Skeletal muscle tissue (tissue), 4 donors: ENCODE measurements around the gene ARSJ. TPM values are rescaled to one million over a fixed set of nuclear protein-coding genes. Genes with fewer than 3 reads are reported as not detected.

Experiments
- H3K27ac ChIP-seq: one replicate; pipeline ENCODE4 v1.7.0; 2013; ENCODE audit warnings: mild to moderate bottlenecking, low read depth, low read length, inconsistent platforms
- H3K27me3 ChIP-seq, 3 donors: one replicate each; pipeline ENCODE4 v1.7.0; 2013; ENCODE audit warnings: low read length in 3 of 3; ENCODE audit not compliant: control insufficient read depth in 3 of 3, insufficient read depth in 3 of 3
- H3K36me3 ChIP-seq, 3 donors: one replicate each; pipeline ENCODE4 v1.7.0; 2013; ENCODE audit warnings: low read length in 3 of 3; ENCODE audit not compliant: control insufficient read depth in 3 of 3, insufficient read depth in 3 of 3
- H3K4me1 ChIP-seq, 3 donors: one replicate each; pipeline ENCODE4 v1.7.0; 2013; ENCODE audit warnings: low read length in 3 of 3, mild to moderate bottlenecking in 3 of 3; ENCODE audit not compliant: control insufficient read depth in 3 of 3, insufficient read depth in 3 of 3
- H3K4me3 ChIP-seq, 3 donors: one replicate each; pipeline ENCODE4 v1.7.0; 2013; ENCODE audit warnings: low read length in 3 of 3
- H3K9ac ChIP-seq, 3 donors: one replicate each; pipeline ENCODE4 v1.7.0; 2013; ENCODE audit warnings: low read length in 3 of 3, mild to moderate bottlenecking in 3 of 3, moderate library complexity in 2 of 3, low read depth in 1 of 3
- H3K9me3 ChIP-seq, 3 donors: one replicate each; pipeline ENCODE4 v1.7.0; 2013; ENCODE audit warnings: low read length in 3 of 3; ENCODE audit not compliant: control insufficient read depth in 3 of 3
- total RNA-seq: library from RNA; depleted of rRNA; stranded (reverse); fragments of >200 nt; gene quantifications from one replicate; pipeline ENCODE4 v1.2.3, GENCODE V29; 2014
- donor health status: Osteomylitis.

The ARSJ gene
- total RNA-seq, 1 donor from 2014 or later: 5.2 TPM

DNA sequence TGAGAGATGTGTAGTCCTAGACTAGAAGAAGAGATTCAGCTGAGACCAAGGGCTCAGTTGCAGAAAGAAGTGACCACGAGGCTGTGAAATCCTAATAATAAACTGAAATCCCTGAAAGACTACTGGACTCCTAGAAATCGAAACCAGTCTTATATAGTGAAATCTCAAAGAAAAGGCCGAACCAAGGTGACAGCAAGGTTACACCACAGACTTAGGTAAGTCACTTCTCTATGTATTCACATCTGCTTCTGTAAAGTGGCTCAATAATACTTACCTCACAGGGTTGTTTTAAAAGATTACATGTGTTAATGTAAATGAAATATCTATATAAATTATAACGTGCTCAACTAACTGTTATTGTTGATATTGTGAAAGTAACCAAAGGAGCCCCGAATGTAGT lies 60.3 kb downstream of the ARSJ start:
- Histone ChIP-seq H3K4me3 (no peak overlapping the region), H3K9me3 (no peaks in the 10 kb centered on the region), H3K4me1 (no peaks in the 10 kb centered on the region), H3K9ac (no peak overlapping the region), H3K27me3 (no peaks in the 10 kb centered on the region), H3K36me3 (no peaks in the 10 kb centered on the region), H3K27ac (no peak overlapping the region)

DNA sequence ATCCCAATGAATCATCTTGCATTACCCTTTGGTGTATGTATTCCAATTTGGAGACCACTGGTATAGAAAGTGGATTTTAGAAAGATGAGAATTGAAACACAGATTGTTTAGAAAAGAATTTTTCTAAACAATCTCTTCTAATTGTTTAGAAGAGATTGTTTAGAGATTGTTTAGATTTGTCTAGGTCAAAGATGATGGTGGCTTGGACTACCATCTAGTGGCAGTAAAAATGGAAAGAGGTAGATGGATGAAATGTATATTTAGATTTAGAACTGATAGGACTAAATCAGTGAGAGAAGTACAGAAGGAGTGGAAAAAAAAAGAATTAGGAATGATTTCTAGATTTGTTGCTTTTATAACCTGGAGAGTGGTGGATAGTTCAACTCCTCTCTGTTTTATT lies 70.6 kb downstream of the ARSJ start:
- no peak overlapping the region for H3K27ac ChIP-seq
- no peaks in the 10 kb centered on the region for H3K4me1 ChIP-seq
- H3K36me3 ChIP-seq: no peaks in the 10 kb centered on the region
- H3K9ac ChIP-seq: no peak overlapping the region
- no peaks in the 10 kb centered on the region for H3K9me3 ChIP-seq
- no peak overlapping the region for H3K4me3 ChIP-seq
- no peaks in the 10 kb centered on the region for H3K27me3 ChIP-seq

DNA sequence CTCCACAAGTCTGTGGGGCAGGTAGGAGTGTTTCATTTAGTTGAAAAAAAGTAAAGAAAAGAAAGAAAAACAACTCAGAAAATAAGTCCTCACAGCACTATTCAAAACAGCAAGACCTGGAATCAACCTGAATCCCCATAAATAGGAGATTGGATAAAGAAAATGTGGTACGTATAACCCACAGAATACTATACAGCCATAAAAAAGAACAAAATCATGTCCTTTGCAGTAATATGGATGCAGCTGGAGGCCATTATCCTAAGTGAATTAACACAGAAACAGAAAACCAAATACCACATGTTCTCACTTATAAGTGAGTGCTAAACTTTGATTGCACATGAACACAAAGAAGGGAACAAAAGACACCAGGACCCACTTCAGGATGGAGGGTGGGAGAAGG lies 71.9 kb downstream of the ARSJ start:
- Histone ChIP-seq H3K36me3 (no peaks in the 10 kb centered on the region), H3K9ac (no peak overlapping the region), H3K4me1 (no peaks in the 10 kb centered on the region), H3K27ac (no peak overlapping the region), H3K4me3 (no peak overlapping the region), H3K9me3 (no peaks in the 10 kb centered on the region), H3K27me3 (no peaks in the 10 kb centered on the region)

DNA sequence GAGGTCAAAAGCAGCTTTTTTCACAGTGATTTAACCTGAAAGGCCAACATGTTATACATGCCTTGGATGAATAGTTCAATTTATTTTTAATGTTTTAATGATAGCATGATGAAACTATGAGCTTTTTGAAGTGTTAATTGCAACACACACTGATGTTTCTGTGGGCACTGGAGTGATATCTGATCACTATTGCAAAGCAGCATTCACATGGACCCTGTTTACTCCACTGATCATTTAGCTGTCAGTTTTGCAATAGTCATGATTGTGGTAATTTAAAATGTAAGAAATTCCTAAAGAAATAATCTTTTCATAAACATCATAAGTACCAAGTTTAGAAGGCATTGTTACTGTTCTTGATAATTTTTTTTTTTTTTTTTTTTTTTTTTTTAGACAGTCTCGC lies 74.1 kb downstream of the ARSJ start:
- H3K27me3 ChIP-seq: no peaks in the 10 kb centered on the region
- no peaks in the 10 kb centered on the region for H3K9me3 ChIP-seq
- H3K36me3 ChIP-seq: no peaks in the 10 kb centered on the region
- H3K4me1 ChIP-seq: no peaks in the 10 kb centered on the region
- no peak overlapping the region for H3K27ac ChIP-seq
- no peak overlapping the region for H3K4me3 ChIP-seq
- no peak overlapping the region for H3K9ac ChIP-seq

DNA sequence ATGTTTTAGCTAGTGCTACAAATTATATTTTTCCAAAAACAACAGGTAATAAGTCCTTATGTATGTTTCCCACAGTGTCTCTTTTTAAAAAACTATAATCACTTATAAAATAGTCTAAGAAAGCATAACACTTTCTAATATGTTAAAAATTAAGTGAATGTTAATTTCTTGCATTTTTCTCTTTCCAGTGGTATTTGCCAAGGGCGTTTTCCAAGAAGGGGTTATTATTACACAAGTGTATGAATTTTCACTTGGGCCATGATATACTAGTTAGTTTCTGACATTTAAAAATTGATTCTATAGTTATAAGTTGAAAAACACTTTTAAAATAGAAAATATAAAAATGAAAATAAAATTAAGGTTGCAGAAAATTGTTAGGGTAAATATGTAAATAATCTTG lies 74.6 kb downstream of the ARSJ start:
- no peak overlapping the region for H3K9ac ChIP-seq
- no peaks in the 10 kb centered on the region for H3K27me3 ChIP-seq
- no peak overlapping the region for H3K27ac ChIP-seq
- no peaks in the 10 kb centered on the region for H3K4me1 ChIP-seq
- no peaks in the 10 kb centered on the region for H3K36me3 ChIP-seq
- H3K4me3 ChIP-seq: no peak overlapping the region
- H3K9me3 ChIP-seq: no peaks in the 10 kb centered on the region

DNA sequence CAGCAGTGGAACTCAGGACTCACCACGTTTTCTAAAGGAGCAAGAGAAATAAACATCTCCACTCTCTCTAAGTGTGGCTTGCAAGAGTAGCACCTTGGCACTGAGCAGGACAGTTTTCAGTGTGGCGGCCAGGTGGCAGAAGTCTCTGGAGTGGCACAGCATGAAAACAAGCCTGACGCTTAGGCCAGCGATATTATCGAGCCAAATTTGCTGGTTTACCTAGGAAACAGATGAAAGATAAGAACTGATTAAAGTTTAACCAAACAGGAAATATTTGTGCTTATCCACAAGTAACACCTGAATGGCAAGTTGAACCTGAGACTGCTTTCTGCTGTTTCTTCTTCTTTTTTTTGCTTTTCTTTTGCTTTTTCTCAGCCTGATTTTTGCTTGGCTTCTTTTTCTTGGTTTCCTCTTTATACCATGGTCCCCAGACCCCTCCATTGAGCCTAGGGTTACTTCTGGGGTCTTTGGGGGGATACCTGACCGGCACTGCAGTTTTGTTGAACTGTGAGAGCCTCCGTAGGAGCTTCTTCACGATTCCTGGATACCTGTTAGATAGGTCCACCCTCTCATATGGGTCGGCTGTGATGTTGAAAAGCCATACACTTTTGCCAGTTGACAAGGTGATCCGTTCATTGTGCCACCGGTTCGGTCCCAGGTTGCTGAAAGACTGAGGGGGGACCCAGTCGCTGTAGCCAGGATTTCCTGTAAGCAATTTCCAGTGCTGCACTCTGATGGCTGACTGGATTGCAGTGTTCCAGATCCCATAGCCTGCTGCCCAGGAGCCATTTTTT lies 77.3 kb downstream of the ARSJ start:
- H3K27ac ChIP-seq: no peak overlapping the region
- no peak overlapping the region for H3K9ac ChIP-seq
- no peak overlapping the region for H3K4me3 ChIP-seq
- H3K27me3 ChIP-seq: no peaks in the 10 kb centered on the region
- H3K36me3 ChIP-seq: no peaks in the 10 kb centered on the region
- H3K4me1 ChIP-seq: no peaks in the 10 kb centered on the region
- no peaks in the 10 kb centered on the region for H3K9me3 ChIP-seq

DNA sequence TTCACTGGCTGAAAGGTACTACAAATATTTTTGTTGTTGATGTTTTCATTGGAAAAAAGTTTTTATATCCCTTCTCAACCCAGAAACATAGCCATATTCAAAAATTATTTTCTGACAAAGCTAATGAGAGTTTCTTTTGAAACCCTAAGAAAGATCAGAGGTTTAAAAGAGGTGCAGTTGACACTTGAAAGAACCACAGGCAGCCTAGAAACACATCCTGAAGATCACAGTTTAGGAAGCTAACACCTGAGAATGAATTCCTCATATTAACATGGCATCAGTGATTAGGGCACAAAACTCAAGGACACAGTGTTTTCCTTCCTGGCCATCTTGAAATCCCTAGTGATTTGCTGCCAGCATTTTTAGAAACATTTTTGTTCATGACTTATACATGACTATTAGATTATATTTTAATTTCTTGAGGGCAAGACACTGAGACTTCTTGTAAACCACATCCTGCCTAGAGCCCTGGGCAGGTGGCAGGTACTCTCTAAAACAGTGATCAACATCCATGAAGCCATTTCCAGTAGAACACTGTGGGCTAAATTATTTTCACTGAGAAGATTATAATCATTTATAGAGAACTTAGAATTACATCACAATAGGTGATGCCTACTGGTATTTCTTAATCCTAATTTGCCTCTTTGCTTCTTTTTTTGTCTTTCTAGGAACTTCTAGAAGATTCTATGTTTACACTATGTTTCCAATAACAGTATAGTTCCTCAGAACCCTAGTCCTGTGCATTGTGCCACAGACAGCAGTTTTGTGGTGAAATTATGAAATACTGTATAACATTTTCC lies 80.0 kb downstream of the ARSJ start:
- Histone ChIP-seq H3K4me3 (no peak overlapping the region), H3K9me3 (no peaks in the 10 kb centered on the region), H3K27ac (no peak overlapping the region), H3K9ac (no peak overlapping the region), H3K4me1 (no peaks in the 10 kb centered on the region), H3K27me3 (no peaks in the 10 kb centered on the region), H3K36me3 (no peaks in the 10 kb centered on the region)

DNA sequence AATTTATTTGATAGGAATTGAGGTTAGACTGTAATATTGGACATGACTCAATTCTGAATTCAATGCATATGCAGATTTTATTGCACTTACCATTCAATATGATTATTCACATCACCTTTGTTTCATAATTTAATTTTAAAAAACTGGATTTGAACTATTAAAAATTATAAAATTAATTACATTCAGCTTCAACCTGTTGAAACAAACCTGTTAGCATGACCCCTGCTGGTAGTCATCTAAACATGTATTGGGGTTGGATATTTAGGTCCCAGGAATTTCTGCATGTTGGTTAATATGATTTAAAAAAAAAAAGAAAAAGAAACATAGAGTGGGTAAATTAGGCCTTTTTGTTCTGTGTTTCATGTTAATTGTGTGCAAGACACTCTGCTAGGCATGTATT lies 85.9 kb downstream of the ARSJ start:
- H3K9me3 ChIP-seq: no peaks in the 10 kb centered on the region
- H3K4me1 ChIP-seq: no peaks in the 10 kb centered on the region
- no peak overlapping the region for H3K9ac ChIP-seq
- H3K27ac ChIP-seq: no peak overlapping the region
- no peak overlapping the region for H3K4me3 ChIP-seq
- no peaks in the 10 kb centered on the region for H3K27me3 ChIP-seq
- H3K36me3 ChIP-seq: no peaks in the 10 kb centered on the region

DNA sequence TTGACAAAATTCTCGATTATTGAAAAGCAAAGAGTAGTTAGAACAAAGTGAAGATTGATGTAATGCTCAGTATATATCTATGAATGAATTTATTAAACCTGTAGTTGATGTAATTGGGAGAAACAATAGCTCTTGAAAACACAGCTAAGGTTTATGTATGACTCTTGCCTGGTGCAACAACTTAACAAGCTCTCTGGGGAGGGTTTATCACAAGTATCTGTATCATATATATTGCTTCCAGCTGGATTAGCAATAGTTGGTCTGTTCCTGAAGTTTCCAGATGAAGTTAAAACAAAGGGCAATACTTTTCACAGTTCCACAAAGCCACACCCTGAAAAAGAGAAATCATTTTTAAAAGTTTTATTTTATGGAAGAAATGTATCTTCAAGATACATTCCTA lies 91.4 kb downstream of the ARSJ start:
- H3K27ac ChIP-seq: no peak overlapping the region
- no peak overlapping the region for H3K9ac ChIP-seq
- H3K36me3 ChIP-seq: no peaks in the 10 kb centered on the region
- H3K4me3 ChIP-seq: no peak overlapping the region
- no peaks in the 10 kb centered on the region for H3K4me1 ChIP-seq
- H3K27me3 ChIP-seq: no peaks in the 10 kb centered on the region
- H3K9me3 ChIP-seq: no peaks in the 10 kb centered on the region

DNA sequence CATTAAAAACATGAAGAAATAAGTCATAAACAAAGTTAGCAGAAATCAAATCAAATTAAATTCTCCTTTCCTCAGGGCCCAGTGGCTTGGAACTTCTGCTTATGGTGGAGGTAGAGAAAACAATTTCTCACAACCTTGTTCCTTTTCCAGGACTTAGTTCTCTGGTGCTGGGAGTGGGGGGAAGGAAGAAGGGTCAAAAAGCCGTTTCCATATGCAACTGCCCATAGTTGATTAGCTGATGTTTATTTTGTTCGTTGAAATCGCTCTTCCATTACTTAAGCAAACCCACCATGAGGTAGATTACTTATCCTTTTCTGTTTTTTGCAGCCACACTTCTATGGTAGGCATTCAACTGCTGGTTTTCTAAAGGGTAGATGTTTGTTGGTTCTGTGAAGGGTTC lies 94.2 kb downstream of the ARSJ start:
- Histone ChIP-seq H3K36me3 (no peaks in the 10 kb centered on the region), H3K4me3 (no peak overlapping the region), H3K27me3 (no peaks in the 10 kb centered on the region), H3K9me3 (no peaks in the 10 kb centered on the region), H3K9ac (no peak overlapping the region), H3K4me1 (no peaks in the 10 kb centered on the region), H3K27ac (no peak overlapping the region)
